ENCODE measurements around the gene TMEM258. TPM values are rescaled to one million over a fixed set of nuclear protein-coding genes. Genes with fewer than 3 reads are reported as not detected.

Gene TMEM258
- total RNA-seq, 1 donor from 2014 or later, result 112 TPM

DNA sequence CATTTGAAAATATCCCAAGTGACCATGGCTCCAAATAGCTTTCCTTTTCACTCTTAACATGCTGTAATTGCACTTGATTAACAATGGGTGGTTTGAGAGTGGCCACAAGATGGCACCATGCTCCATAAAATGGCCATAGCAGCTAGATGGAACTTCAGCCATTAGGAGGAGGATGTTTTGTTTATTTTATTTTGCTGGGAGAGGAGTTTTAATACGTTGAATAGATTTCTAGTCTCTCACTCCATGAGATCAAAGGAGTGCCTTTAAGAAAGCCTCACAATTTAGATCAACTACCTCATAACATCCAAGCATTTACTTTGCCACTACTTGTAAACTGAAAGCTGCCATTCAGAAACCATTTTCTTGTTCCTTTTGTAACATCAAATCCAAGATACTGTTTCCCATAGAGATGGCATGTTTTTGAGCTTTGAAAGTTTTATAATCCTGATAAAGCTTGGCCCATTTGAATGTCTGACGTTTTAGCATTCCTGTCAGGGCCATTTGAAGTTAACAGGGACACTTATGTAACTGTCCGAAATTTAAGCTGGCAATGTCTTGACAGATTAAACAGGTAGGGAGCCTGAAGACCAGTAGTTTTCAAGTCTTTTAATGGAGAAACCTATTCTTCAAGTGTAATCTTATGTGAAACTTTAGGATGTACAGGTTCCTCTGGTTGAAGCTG, 5.0 kb upstream of the TMEM258 start:
- DNase-seq (ENCODE audit: low read depth, low spot score), result peak; percentile 67

DNA sequence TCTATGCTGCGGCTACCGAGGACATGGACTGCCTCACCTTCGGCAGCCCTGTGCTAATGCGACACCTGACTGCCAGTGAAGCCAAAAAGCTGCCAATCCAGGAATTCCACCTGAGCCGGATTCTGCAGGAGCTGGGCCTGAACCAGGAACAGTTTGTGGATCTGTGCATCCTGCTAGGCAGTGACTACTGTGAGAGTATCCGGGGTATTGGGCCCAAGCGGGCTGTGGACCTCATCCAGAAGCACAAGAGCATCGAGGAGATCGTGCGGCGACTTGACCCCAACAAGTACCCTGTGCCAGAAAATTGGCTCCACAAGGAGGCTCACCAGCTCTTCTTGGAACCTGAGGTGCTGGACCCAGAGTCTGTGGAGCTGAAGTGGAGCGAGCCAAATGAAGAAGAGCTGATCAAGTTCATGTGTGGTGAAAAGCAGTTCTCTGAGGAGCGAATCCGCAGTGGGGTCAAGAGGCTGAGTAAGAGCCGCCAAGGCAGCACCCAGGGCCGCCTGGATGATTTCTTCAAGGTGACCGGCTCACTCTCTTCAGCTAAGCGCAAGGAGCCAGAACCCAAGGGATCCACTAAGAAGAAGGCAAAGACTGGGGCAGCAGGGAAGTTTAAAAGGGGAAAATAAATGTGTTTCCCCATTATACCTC, 3.6 kb upstream of the TMEM258 start:
- no peak for DNase-seq (ENCODE audit: low read depth, low spot score)

DNA sequence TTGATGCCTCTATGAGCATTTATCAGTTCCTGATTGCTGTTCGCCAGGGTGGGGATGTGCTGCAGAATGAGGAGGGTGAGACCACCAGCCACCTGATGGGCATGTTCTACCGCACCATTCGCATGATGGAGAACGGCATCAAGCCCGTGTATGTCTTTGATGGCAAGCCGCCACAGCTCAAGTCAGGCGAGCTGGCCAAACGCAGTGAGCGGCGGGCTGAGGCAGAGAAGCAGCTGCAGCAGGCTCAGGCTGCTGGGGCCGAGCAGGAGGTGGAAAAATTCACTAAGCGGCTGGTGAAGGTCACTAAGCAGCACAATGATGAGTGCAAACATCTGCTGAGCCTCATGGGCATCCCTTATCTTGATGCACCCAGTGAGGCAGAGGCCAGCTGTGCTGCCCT, 3.1 kb upstream of the TMEM258 start:
- no peak for DNase-seq (ENCODE audit: low read depth, low spot score)

DNA sequence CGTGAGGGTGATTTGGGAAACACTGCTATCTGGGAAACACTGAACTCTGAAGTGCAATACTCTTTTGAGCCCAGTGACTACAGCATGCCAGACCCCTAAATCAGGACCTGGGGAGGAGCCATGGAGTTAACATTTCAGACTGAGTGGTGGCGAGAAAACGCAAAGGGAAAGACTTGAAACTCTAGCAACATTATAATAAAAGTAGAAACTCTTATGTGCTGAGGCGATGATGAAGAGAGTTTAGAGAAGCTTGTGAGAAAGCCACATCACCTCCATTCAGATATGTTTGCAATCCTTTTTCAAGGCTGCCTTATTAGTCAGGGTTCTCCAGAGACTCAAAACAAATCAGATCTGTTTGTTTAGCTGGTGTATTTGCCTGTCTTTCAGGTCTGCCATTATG, 2.2 kb upstream of the TMEM258 start:
- no peak for DNase-seq (ENCODE audit: low read depth, low spot score)

DNA sequence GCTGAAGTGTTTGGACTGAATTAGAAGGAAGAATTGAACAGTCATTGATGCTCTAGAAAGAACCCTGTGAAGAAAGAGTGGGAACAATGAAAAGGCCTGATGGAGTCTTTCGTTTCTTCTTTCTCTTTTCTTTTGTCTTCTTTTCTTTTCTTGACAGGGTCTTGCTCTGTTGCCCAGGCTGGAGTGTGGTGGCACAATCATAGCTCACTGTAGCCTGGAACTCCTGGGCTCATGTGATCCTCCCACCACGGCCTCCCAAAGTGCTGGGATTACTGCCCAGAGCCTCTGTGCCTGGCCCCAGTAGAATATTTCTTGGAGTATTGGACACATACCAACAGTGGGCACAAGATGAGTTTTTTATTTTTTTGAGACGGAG, 1.4 kb upstream of the TMEM258 start:
- DNase-seq (ENCODE audit: low read depth, low spot score), result no peak

DNA sequence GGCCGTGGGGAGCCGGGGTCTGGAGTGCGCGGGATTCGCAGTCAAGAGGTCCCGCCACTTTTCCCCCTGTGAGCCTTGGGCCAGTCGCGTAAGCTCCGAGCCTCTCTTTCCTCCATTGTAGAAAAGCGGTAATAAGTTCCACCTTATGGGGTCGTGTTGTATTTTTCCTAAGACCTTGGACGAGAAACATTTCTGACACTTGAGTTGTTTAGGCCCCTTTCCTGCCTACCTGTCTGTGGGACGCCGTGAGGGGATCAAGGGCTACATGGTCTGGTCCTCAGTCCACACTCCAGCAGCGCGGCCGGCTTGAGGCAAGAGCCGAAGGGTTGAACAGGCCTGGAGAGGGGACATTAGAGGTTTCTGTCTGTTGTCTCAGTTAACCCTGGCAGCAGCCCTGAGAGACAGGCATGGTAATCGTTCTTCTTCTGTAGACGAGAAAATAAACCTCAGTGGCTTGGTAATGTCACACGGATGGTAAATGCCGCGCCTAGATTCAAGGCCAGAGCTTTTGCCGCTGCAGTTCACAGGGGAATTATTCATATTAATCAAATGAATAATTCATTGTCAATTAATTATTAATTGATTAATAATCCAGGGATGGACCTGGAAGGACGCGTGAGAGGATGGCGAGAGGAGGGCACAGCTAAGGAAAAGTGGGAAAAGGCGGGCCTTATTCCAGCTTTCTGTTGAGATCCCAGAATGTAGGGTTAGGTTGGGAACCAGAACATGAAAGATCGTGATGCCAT, 857 bp upstream of the TMEM258 start:
- DNase-seq (ENCODE audit: low read depth, low spot score), result no peak

DNA sequence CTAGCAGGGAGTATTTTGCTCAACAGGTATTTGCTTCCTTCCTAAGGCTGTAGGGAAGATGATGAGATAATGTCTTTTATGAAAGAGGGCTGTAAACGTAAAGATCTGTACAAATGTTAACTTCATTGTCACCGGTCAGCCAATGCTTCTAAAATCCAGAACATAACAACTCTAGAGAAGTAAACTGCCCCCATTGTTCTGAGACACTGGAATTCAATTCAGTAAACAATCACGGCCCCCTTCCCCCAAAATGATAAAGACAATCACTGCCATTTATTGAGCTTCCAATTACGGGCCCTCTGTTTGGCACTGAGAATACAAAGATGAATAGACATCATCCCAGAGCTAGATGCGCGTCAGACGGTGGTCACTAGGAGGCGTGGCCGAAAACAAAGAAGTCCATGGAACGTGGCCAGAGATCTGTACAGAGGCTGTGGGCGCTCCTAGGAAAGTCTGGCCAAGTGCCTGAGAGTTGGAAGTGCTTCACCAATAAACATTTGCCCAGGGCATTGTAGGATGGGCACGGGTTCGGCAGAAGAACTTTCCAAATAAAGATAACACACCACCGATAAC, 576 bp downstream of the TMEM258 start:
- peak; percentile 84 for DNase-seq (ENCODE audit: low read depth, low spot score)

DNA sequence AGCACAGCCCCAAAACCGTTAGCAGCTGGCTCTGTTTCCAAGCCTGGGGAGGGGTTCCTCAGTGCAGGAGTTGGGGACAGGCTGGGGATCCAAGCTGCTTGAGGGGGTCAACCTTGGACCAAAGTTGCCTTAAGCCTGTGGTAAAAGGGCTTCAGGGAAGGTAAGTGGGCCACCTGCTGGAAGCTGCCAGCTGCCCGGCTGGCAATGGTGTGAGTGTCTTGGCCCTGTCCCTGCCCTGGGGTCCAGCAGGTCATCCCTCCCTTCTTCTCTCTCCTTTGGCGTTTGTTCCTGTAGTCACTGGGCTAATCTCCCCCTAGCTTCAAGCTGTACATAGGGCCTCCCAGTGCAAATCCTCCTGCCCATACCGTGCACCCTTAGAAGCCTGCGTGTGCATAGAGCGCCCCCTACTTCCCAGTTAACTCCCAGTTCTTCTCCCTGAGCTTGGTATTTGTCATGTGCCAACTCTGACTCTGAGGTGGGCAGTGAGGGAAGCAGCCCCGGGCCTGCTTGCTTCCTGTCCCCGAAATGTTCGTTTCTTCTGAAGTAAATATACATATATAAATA, 4.4 kb downstream of the TMEM258 start:
- no peak for DNase-seq (ENCODE audit: low read depth, low spot score)

DNA sequence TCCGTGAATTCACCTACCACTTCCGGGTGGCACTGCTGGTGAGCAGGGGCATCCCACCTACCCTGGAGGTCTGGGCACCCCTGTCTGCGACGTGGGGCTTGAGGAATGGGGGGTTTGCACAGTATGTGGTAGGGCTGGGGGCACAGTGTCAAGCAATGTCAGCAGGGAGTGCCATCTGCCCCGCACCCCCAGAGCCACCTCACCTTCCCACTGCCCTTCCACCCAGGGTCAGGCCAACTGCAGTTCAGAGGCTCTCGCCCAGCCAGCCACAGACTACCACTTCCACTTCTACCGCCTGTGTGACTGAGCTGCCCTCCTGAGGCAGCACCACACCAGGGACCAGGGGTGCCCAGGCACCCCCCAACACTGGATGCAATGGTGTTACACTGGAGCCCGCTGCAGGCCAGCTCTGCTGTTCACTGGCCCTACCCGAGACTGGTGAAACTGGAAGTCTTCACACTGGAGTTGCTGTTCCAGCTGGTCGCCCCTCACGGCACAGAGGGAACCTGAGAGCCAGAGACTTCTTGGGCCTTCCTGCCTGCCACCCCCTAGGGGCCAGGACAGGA, 6.5 kb downstream of the TMEM258 start:
- DNase-seq (ENCODE audit: low read depth, low spot score), result no peak

DNA sequence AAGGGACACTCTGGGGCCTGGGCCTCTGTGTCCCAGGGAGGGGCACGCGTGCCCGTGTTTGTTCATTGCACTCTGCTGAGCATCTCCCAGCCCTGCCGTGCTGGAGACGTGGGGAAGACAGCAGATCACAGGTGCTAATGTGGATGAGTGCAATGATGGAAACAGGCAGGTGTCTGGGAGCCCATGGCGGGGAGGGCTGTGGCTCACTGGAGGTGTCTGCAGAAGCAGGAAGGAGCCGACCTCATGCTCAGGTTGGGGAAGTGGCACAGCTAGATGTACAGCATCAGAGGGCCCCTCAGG, 7.9 kb downstream of the TMEM258 start:
- no peak for DNase-seq (ENCODE audit: low read depth, low spot score)

DNA sequence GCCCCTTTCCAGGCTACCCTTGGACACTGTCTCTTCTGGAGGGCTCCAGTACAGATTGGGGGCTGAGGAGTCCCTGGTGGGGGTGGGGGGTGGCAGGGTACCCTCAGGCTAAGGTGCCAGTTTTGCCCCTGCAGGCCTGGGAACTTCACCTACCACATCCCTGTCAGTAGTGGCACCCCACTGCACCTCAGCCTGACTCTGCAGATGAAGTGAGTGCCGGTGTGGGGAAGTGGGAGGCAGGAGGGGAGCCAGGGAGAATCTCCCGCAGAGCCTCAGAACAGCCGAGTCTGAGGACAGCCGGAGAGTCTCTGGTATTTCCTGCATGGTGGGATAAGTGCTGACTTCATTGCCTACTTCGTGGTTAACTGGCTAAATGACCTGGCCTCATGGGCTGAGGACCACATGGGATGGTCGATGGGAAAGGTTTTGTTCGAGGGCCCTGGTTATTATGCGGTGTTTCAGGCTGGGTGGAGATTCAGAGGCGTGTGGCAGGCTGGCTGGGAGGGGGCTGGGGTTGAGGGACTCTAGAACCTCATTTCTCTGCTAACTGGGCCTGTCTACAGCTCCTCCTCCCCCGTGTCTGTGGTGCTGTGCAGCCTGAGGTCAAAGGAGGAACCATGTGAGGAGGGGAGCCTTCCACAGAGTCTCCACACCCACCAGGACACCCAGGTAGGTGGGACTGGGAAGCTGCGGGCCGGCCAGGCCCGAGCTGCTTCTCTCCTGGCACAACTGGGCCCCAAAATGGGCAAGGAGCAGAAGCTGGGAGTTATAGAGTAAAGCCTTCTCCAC, 8.5 kb downstream of the TMEM258 start:
- DNase-seq (ENCODE audit: low read depth, low spot score), result no peak

DNA sequence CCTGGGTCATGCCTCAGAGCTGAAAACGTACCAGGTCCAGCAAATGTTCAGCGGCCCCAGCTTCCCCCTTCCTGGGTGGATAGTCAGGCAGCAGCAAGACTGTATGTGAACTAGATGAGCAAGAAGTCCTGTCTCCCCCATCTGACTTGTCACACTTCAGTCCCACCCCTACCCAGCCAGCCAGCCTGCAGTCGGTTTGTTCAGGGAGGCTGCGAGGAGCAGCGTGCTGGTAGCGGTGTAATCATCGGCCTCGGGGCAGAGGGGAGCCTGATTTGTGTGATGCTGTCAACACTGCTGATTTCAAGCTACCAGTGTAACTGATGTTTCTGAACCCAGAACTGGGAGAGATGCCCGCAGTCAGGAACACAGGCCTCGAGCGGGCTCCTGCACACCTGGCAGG, 9.6 kb downstream of the TMEM258 start:
- DNase-seq (ENCODE audit: low read depth, low spot score), result no peak

DNA sequence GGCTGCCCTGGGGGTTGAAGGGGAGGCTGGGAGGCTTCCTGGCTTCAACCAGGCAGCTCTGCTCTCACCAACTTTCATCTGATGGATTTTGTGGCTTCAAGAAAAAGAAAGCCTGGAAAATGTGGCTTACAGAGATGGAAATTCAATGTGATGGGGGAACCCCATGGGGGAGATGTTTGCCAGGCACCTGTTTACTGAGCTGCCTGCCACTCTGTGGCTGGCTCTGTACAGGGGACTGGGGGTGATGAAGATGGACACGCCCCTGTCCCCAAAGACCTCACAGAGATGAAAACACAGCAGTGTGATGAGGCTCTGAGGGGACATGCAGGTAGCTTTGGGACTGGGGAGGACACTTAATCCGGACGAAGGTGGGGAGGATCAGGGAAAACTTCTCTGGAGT, 10.1 kb downstream of the TMEM258 start:
- no peak for DNase-seq (ENCODE audit: low read depth, low spot score)

DNA sequence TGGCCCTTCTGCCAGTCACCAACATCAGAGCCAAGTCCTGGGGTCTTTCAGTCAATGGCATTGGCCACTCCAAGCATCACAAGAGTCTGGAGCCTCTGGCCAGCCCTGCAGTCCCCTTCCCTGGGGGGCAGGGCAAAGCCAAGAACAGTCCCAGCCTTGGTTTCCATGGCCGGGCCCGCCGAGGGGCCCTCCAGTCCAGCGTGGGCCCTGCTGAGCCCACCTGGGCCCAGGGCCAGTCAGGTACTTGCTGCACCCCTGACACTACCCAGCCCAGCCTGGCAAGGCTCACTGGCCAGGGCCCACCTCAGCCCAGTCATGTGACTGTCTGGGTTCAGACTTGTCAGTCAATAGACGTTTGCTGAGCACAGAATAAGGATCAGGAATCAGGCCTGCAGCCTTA, 10.8 kb downstream of the TMEM258 start:
- no peak for DNase-seq (ENCODE audit: low read depth, low spot score)

DNA sequence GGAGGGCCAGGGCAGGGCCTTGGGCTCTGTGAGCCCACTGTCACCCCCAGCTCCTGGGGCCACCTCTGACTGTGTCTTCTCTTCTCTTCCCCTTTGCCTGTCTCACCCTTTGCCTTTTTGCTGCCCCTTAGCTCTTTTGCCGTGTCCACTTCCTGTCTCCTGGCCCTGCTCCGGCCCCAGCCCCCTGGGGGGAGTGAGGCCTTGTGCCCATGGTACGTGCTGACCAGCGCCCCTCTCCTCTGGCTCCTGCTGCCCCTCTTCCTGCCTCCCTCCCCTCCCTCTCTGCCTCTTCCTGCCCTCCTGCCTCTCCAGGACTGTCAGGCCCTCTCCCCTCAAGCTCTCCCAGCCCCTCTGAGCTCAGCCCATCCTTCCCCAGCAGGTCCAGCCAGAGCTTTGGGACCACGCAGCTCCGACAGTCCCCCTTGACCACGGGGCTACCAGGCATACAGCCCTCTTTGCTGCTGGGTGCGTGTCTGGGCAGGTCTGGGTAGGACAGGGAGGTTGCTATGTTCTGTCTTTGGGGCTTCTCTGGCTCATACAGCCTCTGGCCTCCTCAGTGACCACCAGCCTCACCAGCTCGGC, 11.7 kb downstream of the TMEM258 start:
- DNase-seq (ENCODE audit: low read depth, low spot score), result no peak

DNA sequence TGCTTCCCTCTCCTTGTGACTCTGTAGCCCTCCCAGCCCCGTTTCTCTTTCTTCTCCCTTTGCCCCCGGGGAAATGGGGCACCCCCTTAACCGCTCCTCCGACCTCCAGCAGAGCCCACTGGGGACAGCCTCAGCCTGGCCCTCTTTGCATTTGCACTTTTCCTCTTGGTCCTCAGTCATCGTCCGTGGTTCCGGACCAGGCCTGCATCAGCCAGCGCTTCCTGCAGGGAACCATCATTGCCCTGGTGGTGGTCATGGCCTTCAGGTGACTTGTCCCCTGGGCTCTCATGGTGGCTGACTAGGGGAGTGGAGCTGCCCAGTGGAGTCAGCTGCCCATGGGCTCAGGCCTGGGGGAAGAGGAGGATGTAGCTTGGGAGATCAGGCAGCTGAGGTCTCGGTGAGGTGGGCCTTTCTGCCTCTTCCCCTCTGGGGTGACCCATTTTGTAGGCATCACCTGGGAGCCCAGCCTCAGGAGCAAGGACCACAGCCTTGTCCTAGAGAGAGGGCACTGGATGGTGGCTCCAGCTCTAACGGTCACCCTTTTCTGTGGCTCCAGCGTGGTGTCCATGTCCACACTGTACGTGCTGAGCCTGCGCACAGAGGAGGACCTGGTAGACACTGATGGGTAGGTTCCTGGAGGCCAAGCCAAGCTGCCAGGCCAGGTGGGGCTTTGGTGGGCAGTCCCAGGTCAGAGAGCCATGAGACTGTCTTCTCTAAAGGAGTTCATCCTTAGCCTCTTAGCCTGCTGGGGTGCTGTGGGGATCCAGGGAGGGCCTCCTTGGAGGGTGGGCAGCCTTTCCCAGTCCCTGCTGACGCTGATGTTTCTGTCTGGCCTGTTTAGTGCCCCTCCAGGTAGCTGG, 12.5 kb downstream of the TMEM258 start:
- DNase-seq (ENCODE audit: low read depth, low spot score), result no peak

DNA sequence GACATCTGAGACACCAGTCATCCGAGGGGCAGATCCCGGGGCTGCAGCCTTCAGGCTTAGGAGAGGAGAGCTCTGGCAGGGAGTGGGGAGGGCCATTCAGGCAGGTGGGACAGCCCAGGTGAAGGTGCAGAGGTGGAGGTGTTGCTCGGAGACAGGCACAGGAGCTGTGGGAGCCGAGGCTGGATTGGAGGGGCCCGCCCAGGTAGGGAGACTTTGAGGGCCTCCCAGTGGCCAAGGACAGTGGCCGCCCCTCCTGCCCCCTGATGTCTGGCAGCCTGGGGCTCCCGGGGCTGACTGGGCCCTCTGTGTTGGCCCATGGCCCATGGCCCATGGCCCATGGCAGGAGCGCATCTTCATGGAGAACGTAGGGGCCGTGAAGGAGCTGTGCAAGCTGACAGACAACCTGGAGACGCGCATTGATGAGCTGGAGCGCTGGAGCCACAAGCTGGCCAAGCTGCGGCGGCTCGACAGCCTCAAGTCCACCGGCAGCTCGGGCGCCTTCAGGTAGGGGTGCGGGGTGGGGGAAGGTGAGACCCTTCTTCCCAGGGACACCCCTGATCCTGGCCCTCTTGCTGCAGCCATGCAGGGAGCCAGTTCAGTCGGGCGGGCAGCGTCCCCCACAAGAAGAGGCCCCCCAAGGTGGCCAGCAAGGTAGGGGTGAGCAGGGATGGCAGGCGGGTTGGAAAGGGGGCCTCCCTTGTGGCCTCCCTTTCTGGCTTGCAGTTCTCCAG, 13.3 kb downstream of the TMEM258 start:
- no peak for DNase-seq (ENCODE audit: low read depth, low spot score)

DNA sequence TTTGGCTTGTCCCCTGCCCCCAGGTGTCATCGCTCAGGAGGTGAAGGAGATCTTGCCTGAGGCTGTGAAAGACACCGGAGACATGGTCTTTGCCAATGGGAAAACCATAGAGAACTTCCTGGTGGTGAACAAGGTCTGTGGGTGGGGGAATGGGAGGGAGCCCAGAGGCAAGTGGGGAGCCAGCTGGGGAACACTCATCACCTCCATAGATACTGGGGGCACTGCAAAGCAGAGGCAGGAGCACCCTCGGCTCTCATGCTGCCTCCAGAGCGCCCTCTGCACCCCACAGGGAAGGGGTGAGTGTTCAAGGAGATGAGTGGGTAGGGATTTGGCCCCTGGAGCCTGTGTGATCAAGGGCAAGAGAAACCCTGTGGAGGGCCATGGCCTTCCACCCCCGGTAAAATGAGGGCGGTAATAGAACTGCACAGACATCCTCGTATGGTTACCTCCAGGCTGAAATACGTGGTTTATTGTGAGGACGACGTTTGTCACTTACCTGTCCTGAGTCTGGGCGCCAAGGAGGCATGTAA, 14.0 kb downstream of the TMEM258 start:
- DNase-seq (ENCODE audit: low read depth, low spot score), result no peak

Data from pulmonary artery endothelial cell (primary cell).